Measurements from ENCODE around the gene AGAP1. TPM values are rescaled to one million over a fixed set of nuclear protein-coding genes. Genes with fewer than 3 reads are reported as not detected.

AGAP1 gene
- polyA plus RNA-seq, 4 donors: 9.8 to 19.2 (median 15.5) TPM

DNA sequence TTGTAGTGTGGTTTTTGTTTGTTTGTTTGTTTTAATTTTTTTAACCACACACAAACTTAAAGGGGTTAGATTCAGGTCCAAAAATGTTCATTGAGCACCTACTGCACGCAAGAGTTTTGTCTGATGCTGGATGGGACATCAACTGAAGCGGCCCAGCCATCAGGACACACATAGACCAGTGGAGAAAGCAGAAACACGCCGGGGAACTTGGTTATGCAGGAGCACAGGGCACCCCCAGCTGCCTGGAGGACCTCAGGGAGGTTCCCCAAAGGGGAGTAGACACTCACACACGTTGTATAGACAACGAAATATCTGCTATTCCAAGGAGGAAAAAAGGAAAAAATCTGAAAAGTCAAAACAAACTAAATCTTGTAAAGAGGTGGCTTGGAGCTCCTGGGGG lies 482.7 kb downstream of the AGAP1 start:
- DNase-seq: no peak
- peaks cover 0 to 50% (median 2%) of the 10 kb centered on the region in 3 donors for H3K36me3 ChIP-seq (ENCODE audit: control insufficient read depth in 3 of 3, insufficient read depth in 2 of 3, low read depth in 1 of 3, low read length in 3 of 3)
- H3K4me3 ChIP-seq (ENCODE audit: low read depth in 1 of 3, low read length in 3 of 3): no peak overlapping the region
- H3K9me3 ChIP-seq (ENCODE audit: control insufficient read depth in 2 of 2, insufficient read depth in 1 of 2, low read depth in 1 of 2, low read length in 1 of 2): peaks cover 0 to 7% of the 10 kb centered on the region in 2 donors
- no peak overlapping the region for H3K27ac ChIP-seq (ENCODE audit: low read depth in 1 of 3, low read length in 2 of 3)
- WGBS, 3 donors: 84 to 92% (median 87%) methylated on average over 6 of the region's 6 CpGs
- H3K27me3 ChIP-seq (ENCODE audit: control insufficient read depth in 3 of 3, insufficient read depth in 3 of 3, low read length in 3 of 3): no peaks in the 10 kb centered on the region
- no peak for FAIRE-seq
- H3K4me1 ChIP-seq (ENCODE audit: control insufficient read depth in 3 of 3, insufficient read depth in 2 of 3, low read depth in 1 of 3, low read length in 2 of 3): no peaks in the 10 kb centered on the region

DNA sequence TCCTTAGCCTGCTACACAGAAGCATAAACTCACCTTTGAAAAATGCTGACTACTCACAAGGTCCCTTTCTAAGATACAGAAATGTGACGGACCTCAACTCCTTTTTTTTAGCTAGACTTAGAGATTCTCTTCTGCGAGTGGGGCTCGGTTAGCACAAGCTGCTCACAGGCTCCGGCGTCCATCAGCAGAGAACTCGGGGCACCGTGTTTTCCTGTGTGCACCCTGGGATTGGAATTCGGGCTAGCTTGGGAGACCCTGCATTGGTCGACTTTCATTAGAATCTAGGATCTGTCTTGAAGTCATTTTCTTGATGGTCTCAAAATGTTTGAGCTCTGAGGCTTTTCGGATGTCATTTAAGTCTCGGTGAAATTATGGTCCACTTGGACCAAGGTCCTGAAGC lies 483.1 kb downstream of the AGAP1 start:
- WGBS, 3 donors: 93 to 96% (median 94%) methylated on average over 11 of the region's 11 CpGs
- FAIRE-seq: no peak

DNA sequence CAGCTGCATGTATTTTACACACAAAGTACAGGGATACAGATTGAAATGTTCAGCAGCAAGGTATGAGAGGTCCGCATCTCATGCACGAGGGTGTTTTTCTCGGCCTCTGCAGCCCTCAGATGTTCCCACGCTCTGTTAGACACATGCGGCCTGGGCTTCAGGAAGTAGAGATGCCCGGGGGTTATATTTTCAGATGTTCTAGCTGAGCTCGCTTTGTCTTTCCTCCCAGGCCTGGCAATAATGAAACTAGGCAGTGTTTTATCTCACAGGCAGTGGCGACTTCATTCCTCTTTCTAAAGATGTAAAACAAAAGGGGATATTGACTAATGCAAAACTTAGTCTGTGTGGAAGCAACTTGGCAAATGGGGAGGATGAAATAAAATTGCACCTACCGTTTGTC lies 483.6 kb downstream of the AGAP1 start:
- DNase-seq (no peak), FAIRE-seq (no peak)
- Histone ChIP-seq H3K27me3 (ENCODE audit: control insufficient read depth in 3 of 3, insufficient read depth in 3 of 3, low read length in 3 of 3) (no peaks in the 10 kb centered on the region), H3K36me3 (ENCODE audit: control insufficient read depth in 3 of 3, insufficient read depth in 2 of 3, low read depth in 1 of 3, low read length in 3 of 3) (peaks cover 0 to 45% (median 2%) of the 10 kb centered on the region in 3 donors), H3K9me3 (ENCODE audit: control insufficient read depth in 2 of 2, insufficient read depth in 1 of 2, low read depth in 1 of 2, low read length in 1 of 2) (peaks cover 0 to 7% of the 10 kb centered on the region in 2 donors), H3K4me3 (ENCODE audit: low read depth in 1 of 3, low read length in 3 of 3) (no peak overlapping the region), H3K4me1 (ENCODE audit: control insufficient read depth in 3 of 3, insufficient read depth in 2 of 3, low read depth in 1 of 3, low read length in 2 of 3) (no peaks in the 10 kb centered on the region), H3K27ac (ENCODE audit: low read depth in 1 of 3, low read length in 2 of 3) (no peak overlapping the region)
- WGBS, 3 donors: 88 to 92% (median 89%) methylated on average over 9 of the region's 9 CpGs

More for the DNA sequence above, 483.1 kb downstream of the AGAP1 start:
- H3K27ac ChIP-seq (ENCODE audit: low read depth in 1 of 3, low read length in 2 of 3): no peak overlapping the region
- H3K4me3 ChIP-seq (ENCODE audit: low read depth in 1 of 3, low read length in 3 of 3): no peak overlapping the region
- H3K4me1 ChIP-seq (ENCODE audit: control insufficient read depth in 3 of 3, insufficient read depth in 2 of 3, low read depth in 1 of 3, low read length in 2 of 3): no peaks in the 10 kb centered on the region
- no peak for DNase-seq
- peaks cover 0 to 48% (median 2%) of the 10 kb centered on the region in 3 donors for H3K36me3 ChIP-seq (ENCODE audit: control insufficient read depth in 3 of 3, insufficient read depth in 2 of 3, low read depth in 1 of 3, low read length in 3 of 3)
- peaks cover 0 to 7% of the 10 kb centered on the region in 2 donors for H3K9me3 ChIP-seq (ENCODE audit: control insufficient read depth in 2 of 2, insufficient read depth in 1 of 2, low read depth in 1 of 2, low read length in 1 of 2)
- no peaks in the 10 kb centered on the region for H3K27me3 ChIP-seq (ENCODE audit: control insufficient read depth in 3 of 3, insufficient read depth in 3 of 3, low read length in 3 of 3)

DNA sequence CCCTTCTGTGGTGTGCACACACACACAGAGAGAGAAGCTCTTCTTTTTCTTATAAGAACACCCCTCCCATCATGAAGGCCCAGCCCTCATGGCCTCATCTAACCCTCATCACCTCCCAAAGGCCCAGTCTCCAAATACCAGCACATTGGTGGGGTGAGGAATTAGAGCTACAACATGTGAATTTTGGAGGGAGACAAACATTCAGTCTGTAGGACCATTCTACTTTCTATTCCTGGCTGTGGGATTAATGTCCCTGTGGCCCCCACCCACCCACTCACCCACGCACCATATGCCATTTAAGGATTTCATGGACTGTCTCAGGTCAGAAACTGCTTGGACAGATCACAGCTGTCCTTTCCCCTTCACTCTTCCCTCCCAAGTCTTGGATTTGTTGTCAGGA lies 484.2 kb downstream of the AGAP1 start:
- WGBS, 3 donors: 88 to 100% (median 92%) methylated on average over 1 of the region's 1 CpG
- Histone ChIP-seq H3K4me3 (ENCODE audit: low read depth in 1 of 3, low read length in 3 of 3) (no peak overlapping the region), H3K9me3 (ENCODE audit: control insufficient read depth in 2 of 2, insufficient read depth in 1 of 2, low read depth in 1 of 2, low read length in 1 of 2) (peaks cover 0 to 7% of the 10 kb centered on the region in 2 donors), H3K27ac (ENCODE audit: low read depth in 1 of 3, low read length in 2 of 3) (no peak overlapping the region), H3K27me3 (ENCODE audit: control insufficient read depth in 3 of 3, insufficient read depth in 3 of 3, low read length in 3 of 3) (no peaks in the 10 kb centered on the region), H3K4me1 (ENCODE audit: control insufficient read depth in 3 of 3, insufficient read depth in 2 of 3, low read depth in 1 of 3, low read length in 2 of 3) (no peaks in the 10 kb centered on the region), H3K36me3 (ENCODE audit: control insufficient read depth in 3 of 3, insufficient read depth in 2 of 3, low read depth in 1 of 3, low read length in 3 of 3) (peaks cover 0 to 41% (median 2%) of the 10 kb centered on the region in 3 donors)
- DNase-seq (no peak), FAIRE-seq (no peak)

DNA sequence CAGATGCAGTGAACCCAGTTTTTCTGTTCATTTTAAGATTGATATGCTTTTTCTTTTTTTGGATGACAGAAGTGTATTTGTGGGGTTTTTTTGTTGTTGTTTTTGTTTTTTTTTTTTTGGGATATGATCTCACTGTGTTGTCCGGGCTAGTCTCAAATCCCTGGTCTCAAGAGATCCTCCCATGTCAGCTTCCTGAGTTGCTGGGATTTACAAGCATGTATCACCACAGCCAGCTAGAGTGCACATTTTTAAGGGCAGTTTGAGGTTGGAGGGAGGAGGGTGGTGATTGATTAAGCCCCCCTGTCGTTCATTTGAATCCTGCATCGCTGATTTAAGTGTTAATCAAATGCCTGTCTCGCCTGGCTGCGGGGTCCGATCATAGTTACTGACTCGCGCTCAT lies 485.2 kb downstream of the AGAP1 start:
- H3K36me3 ChIP-seq (ENCODE audit: control insufficient read depth in 3 of 3, insufficient read depth in 2 of 3, low read depth in 1 of 3, low read length in 3 of 3): peaks cover 0 to 38% (median 2%) of the 10 kb centered on the region in 3 donors
- no peaks in the 10 kb centered on the region for H3K4me1 ChIP-seq (ENCODE audit: control insufficient read depth in 3 of 3, insufficient read depth in 2 of 3, low read depth in 1 of 3, low read length in 2 of 3)
- no peak overlapping the region for H3K4me3 ChIP-seq (ENCODE audit: low read depth in 1 of 3, low read length in 3 of 3)
- no peak for FAIRE-seq
- DNase-seq: no peak
- peaks cover 0 to 7% of the 10 kb centered on the region in 2 donors for H3K9me3 ChIP-seq (ENCODE audit: control insufficient read depth in 2 of 2, insufficient read depth in 1 of 2, low read depth in 1 of 2, low read length in 1 of 2)
- no peaks in the 10 kb centered on the region for H3K27me3 ChIP-seq (ENCODE audit: control insufficient read depth in 3 of 3, insufficient read depth in 3 of 3, low read length in 3 of 3)
- H3K27ac ChIP-seq (ENCODE audit: low read depth in 1 of 3, low read length in 2 of 3): no peak overlapping the region
- WGBS, 3 donors: 81 to 93% (median 86%) methylated on average over 8 of the region's 8 CpGs

DNA sequence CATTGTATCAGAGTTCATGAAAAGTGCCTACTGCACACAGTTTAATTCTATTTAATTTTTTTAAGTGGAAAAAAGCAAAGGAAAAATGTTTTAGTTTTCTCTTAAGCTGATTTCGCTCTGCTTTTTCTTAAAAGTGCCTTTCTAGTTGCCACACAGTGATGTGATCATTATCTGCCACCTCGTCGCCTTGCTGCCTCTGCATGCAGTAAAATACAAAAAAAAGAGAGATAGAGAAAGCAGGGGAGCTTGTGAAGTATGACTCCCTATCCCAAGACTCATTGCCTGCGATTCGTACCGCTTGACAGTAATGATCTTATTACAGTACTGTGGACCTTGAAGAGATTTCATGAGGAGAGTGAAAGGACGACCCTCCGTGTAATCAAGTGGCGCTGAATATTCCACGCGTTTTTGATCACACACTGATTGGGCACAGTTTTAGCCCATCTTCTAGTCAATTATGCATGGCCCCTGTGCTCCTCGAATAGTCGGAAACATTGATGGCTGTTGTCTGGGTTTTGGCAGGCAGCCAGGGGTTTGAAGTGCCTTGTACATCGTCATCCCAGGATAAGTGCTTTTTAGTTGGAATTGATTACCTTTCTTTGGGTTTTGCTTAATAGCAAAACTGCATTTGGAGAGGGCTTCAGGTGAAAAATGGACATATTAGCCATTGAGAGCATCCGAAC lies 486.1 kb downstream of the AGAP1 start:
- Histone ChIP-seq H3K9me3 (ENCODE audit: control insufficient read depth in 2 of 2, insufficient read depth in 1 of 2, low read depth in 1 of 2, low read length in 1 of 2) (peaks cover 0 to 10% of the 10 kb centered on the region in 2 donors), H3K36me3 (ENCODE audit: control insufficient read depth in 3 of 3, insufficient read depth in 2 of 3, low read depth in 1 of 3, low read length in 3 of 3) (peaks cover 0 to 38% (median 2%) of the 10 kb centered on the region in 3 donors), H3K27ac (ENCODE audit: low read depth in 1 of 3, low read length in 2 of 3) (no peak overlapping the region), H3K4me1 (ENCODE audit: control insufficient read depth in 3 of 3, insufficient read depth in 2 of 3, low read depth in 1 of 3, low read length in 2 of 3) (no peaks in the 10 kb centered on the region), H3K4me3 (ENCODE audit: low read depth in 1 of 3, low read length in 3 of 3) (no peak overlapping the region), H3K27me3 (ENCODE audit: control insufficient read depth in 3 of 3, insufficient read depth in 3 of 3, low read length in 3 of 3) (no peaks in the 10 kb centered on the region)
- no peak for FAIRE-seq
- WGBS, 3 donors: 87 to 94% (median 87%) methylated on average over 15 of the region's 15 CpGs
- no peak for DNase-seq

DNA sequence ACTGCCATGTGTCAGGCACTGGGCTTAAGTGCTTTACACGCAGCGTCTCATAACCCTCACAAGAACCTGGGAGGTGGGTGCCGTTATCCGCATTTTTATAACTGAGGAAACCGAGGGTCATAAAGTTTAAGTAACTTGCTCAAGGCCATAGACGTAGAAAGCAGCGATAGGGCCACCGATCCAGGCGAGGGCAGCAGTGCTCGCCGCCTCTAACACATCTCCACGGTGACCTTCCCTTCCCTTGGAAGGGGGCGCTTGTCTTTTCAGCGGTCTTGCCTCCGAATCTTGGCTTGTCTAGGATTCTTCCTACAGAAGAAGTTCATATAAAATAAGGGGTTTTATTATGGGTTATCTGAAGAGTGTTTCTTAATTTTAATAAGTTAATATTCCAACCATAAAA lies 487.8 kb downstream of the AGAP1 start:
- Histone ChIP-seq H3K27ac (ENCODE audit: low read depth in 1 of 3, low read length in 2 of 3) (no peak overlapping the region), H3K4me3 (ENCODE audit: low read depth in 1 of 3, low read length in 3 of 3) (no peak overlapping the region), H3K4me1 (ENCODE audit: control insufficient read depth in 3 of 3, insufficient read depth in 2 of 3, low read depth in 1 of 3, low read length in 2 of 3) (no peaks in the 10 kb centered on the region), H3K27me3 (ENCODE audit: control insufficient read depth in 3 of 3, insufficient read depth in 3 of 3, low read length in 3 of 3) (no peaks in the 10 kb centered on the region), H3K36me3 (ENCODE audit: control insufficient read depth in 3 of 3, insufficient read depth in 2 of 3, low read depth in 1 of 3, low read length in 3 of 3) (peaks cover 0 to 26% (median 2%) of the 10 kb centered on the region in 3 donors), H3K9me3 (ENCODE audit: control insufficient read depth in 2 of 2, insufficient read depth in 1 of 2, low read depth in 1 of 2, low read length in 1 of 2) (peaks cover 0 to 10% of the 10 kb centered on the region in 2 donors)
- FAIRE-seq (no peak), DNase-seq (no peak)
- 75 to 89% (median 83%) methylated on average over 15 of the region's 15 CpGs for WGBS, 3 donors

DNA sequence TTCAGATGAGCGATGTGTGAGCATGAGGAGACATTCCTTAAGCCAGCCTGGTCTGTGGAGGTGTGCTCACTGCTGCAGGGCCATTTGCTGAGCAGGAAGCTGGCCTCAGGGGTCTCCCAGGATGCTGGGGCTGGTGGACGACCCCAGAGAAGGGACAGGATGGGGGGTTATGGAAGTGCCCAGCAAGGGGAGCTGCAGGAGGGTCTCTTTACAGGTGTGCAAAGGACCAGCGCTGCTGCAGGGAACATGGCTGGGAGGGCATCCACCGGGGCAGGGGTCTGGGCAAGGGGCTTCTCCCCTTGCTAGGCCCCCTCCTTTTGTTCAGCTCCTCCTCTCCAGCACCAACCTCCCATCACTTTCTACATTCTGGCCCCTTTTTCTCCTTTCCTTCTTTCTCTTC lies 489.2 kb downstream of the AGAP1 start:
- Histone ChIP-seq H3K4me3 (ENCODE audit: low read depth in 1 of 3, low read length in 3 of 3) (no peak overlapping the region), H3K27ac (ENCODE audit: low read depth in 1 of 3, low read length in 2 of 3) (no peak overlapping the region), H3K27me3 (ENCODE audit: control insufficient read depth in 3 of 3, insufficient read depth in 3 of 3, low read length in 3 of 3) (no peaks in the 10 kb centered on the region), H3K9me3 (ENCODE audit: control insufficient read depth in 2 of 2, insufficient read depth in 1 of 2, low read depth in 1 of 2, low read length in 1 of 2) (peaks cover 0 to 2% of the 10 kb centered on the region in 2 donors), H3K36me3 (ENCODE audit: control insufficient read depth in 3 of 3, insufficient read depth in 2 of 3, low read depth in 1 of 3, low read length in 3 of 3) (peaks cover 0 to 15% (median 2%) of the 10 kb centered on the region in 3 donors), H3K4me1 (ENCODE audit: control insufficient read depth in 3 of 3, insufficient read depth in 2 of 3, low read depth in 1 of 3, low read length in 2 of 3) (no peaks in the 10 kb centered on the region)
- DNase-seq (no peak), FAIRE-seq (no peak)
- WGBS, 3 donors: 88 to 90% (median 88%) methylated on average over 3 to 4 of the region's 4 CpGs

DNA sequence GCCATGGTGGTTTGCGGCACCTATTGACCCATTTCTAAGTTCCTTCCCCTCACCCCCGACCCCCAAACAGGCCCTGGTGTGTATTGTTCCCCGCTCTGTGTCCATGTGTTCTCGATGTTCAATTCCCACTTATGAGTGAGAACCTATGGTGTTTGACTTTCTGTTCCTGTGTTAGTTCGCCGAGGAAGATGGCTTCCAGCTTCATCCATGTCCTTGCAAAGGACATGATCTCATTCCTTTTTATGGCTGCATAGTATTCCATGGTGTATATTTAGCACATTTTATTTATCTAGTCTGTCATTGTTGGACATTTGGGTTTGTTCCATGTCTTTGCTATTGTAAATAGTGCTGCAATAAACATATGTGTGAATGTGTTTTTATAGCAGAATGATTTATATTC lies 490.7 kb downstream of the AGAP1 start:
- FAIRE-seq (no peak), DNase-seq (no peak)
- no peaks in the 10 kb centered on the region for H3K27me3 ChIP-seq (ENCODE audit: control insufficient read depth in 3 of 3, insufficient read depth in 3 of 3, low read length in 3 of 3)
- WGBS, 3 donors: 92 to 96% (median 96%) methylated on average over 6 of the region's 6 CpGs
- no peak overlapping the region for H3K4me3 ChIP-seq (ENCODE audit: low read depth in 1 of 3, low read length in 3 of 3)
- no peak overlapping the region for H3K27ac ChIP-seq (ENCODE audit: low read depth in 1 of 3, low read length in 2 of 3)
- H3K4me1 ChIP-seq (ENCODE audit: control insufficient read depth in 3 of 3, insufficient read depth in 2 of 3, low read depth in 1 of 3, low read length in 2 of 3): no peaks in the 10 kb centered on the region
- peaks cover 0 to 5% of the 10 kb centered on the region in 2 donors for H3K9me3 ChIP-seq (ENCODE audit: control insufficient read depth in 2 of 2, insufficient read depth in 1 of 2, low read depth in 1 of 2, low read length in 1 of 2)
- peaks cover 0 to 15% (median 0%) of the 10 kb centered on the region in 3 donors for H3K36me3 ChIP-seq (ENCODE audit: control insufficient read depth in 3 of 3, insufficient read depth in 2 of 3, low read depth in 1 of 3, low read length in 3 of 3)
